ENCODE results near the gene SP3. TPM values are rescaled to one million over a fixed set of nuclear protein-coding genes. Genes with fewer than 3 reads are reported as not detected.

SP3 gene
- total and polyA plus RNA-seq, 9 of the 15 experiments (the other 6 are each of a cell fraction or from before 2014, with no cell fraction given): 12.0 to 106 (median 74.9) TPM

- no peaks in the 10 kb centered on the region for H3K9me1 ChIP-seq (ENCODE audit: control insufficient read depth, insufficient read depth, low read length)
- peak overlapping the region; percentile 79 to 96 for H3K9ac ChIP-seq (ENCODE audit: insufficient read depth in 1 of 2, low read depth in 2 of 2, low read length in 2 of 2)
- H3K79me2 ChIP-seq (ENCODE audit: control insufficient read depth, insufficient read depth, low read length): peaks cover 70% of the 10 kb centered on the region
- peak overlapping the region; percentile 97 for H3K4me3 ChIP-seq
- H3K27ac ChIP-seq (ENCODE audit: extremely low read depth, low read depth, low read length): peak overlapping the region; percentile 96
- no peaks in the 10 kb centered on the region for H3K27me3 ChIP-seq (ENCODE audit: control insufficient read depth in 2 of 2, insufficient read depth in 2 of 2, low read length in 2 of 2)
- peaks cover 5% of the 10 kb centered on the region; the same call in 1 of the 2 replicates for H3K9me3 ChIP-seq (replicated peaks; ENCODE audit: control insufficient read depth, insufficient read depth, low read depth, low read length)
- peak in 1 of 4 experiments; percentile 78 for DNase-seq (ENCODE audit: extremely low read depth in 1 of 4, low spot score in 3 of 4)
- POLR2A ChIA-PET: no interaction called here
- in situ Hi-C loops (cut with MboI): no loop called here
- peak; percentile 6 for ATAC-seq
- intact Hi-C loops (cut with micrococcal nuclease): loop anchor here (5.0 to 10.0 kb wide), 3 partner anchors 74 to 371 kb away; partner anchors contain the start of genes OLA1 and SP9
- BruUV-seq (replicated peaks): no TSS peak
- H3K36me3 ChIP-seq (ENCODE audit: control insufficient read depth, insufficient read depth, low read length): peaks cover 21% of the 10 kb centered on the region
- H3K4me2 ChIP-seq (ENCODE audit: insufficient read depth, low read length): peak overlapping the region; percentile 76
- peak overlapping the region; percentile 74 for H2AFZ ChIP-seq (ENCODE audit: low read depth, low read length)
- CTCF ChIA-PET (ENCODE audit: low intra/inter-chr PET ratio): no interaction called here
- no peaks in the 10 kb centered on the region; the same call in 1 of the 2 replicates for H4K20me1 ChIP-seq (replicated peaks; ENCODE audit: control insufficient read depth, insufficient read depth, low read length)
- WGBS (ENCODE audit: insufficient coverage, low coverage, missing lambda C conversion rate): under 1% methylated on average over 35 of the region's 44 CpGs
- peaks cover 10 to 16% of the 10 kb centered on the region in 2 experiments for H3K4me1 ChIP-seq (replicated peaks in 1 of 2; ENCODE audit: control insufficient read depth in 2 of 2, insufficient read depth in 2 of 2, low read length in 2 of 2)
- FAIRE-seq: peak; percentile 69
- 0 out of 2 replicates have a peak, but pooled peaks have one; percentile 10 for TF ChIP-seq DPF2 (IDR thresholded peaks at IDR 0.05)
- TF ChIP-seq ZFP1 (CRISPR knock-in tag; IDR thresholded peaks at IDR 0.05): 0 out of 2 replicates have a peak, but pooled peaks have one; percentile 34
- TF ChIP-seq GATAD2B (IDR thresholded peaks at IDR 0.05; ENCODE audit: borderline replicate concordance): no peak; the same call in 1 of the 2 replicates
- no peak for TF ChIP-seq ZKSCAN1 (IDR thresholded peaks at IDR 0.05; ENCODE audit: low read depth, low read length)
- peak; percentile 36; the same call in 1 of the 2 replicates for TF ChIP-seq DMBX1 (CRISPR knock-in tag; IDR thresholded peaks at IDR 0.05; ENCODE audit: borderline replicate concordance)
- TF ChIP-seq ZFX (CRISPR knock-in tag; IDR thresholded peaks at IDR 0.05): peak; percentile 40; the same call in 1 of the 2 replicates
- 0 out of 2 replicates have a peak, but pooled peaks have one; percentile 3 for TF ChIP-seq SMC3 (conservative IDR thresholded peaks at IDR 0.05; ENCODE audit: insufficient read depth, low read depth, low read length)
- peak in 1 of 2 experiments; percentile 26; a peak in 1 of 4 replicates for TF ChIP-seq KDM1A (IDR thresholded peaks at IDR 0.05)
- peak; percentile 65 for TF ChIP-seq TEAD4 (IDR thresholded peaks at IDR 0.05; ENCODE audit: low read length)
- TF ChIP-seq TEAD4 (CRISPR knock-in tag; IDR thresholded peaks at IDR 0.05; ENCODE audit: borderline replicate concordance): no peak
- 0 out of 2 replicates have a peak, but pooled peaks have one; percentile 50 for TF ChIP-seq CEBPB (tag; IDR thresholded peaks at IDR 0.05)
- TF ChIP-seq MIER1 (IDR thresholded peaks at IDR 0.05; ENCODE audit: low read depth): peak; percentile 1; the same call in 1 of the 2 replicates
- TF ChIP-seq, protein P1, sequence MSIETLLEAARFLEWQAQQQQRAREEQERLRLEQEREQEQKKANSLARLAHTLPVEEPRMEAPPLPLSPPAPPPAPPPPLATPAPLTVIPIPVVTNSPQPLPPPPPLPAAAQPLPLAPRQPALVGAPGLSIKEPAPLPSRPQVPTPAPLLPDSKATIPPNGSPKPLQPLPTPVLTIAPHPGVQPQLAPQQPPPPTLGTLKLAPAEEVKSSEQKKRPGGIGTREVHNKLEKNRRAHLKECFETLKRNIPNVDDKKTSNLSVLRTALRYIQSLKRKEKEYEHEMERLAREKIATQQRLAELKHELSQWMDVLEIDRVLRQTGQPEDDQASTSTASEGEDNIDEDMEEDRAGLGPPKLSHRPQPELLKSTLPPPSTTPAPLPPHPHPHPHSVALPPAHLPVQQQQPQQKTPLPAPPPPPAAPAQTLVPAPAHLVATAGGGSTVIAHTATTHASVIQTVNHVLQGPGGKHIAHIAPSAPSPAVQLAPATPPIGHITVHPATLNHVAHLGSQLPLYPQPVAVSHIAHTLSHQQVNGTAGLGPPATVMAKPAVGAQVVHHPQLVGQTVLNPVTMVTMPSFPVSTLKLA (conservative IDR thresholded peaks at IDR 0.05): peak in 1 of 2 experiments; percentile 4; a peak in 1 of 4 replicates
- TF ChIP-seq MYC (IDR thresholded peaks at IDR 0.05; ENCODE audit: low read depth, low read length): peak; percentile 4; the same call in 1 of the 2 replicates
- no peak for TF ChIP-seq MYC (CRISPR knock-in tag; IDR thresholded peaks at IDR 0.05; ENCODE audit: borderline replicate concordance, low read depth)
- peak; percentile 58 to 94 (median 87) for TF ChIP-seq YY1 (IDR thresholded peaks at IDR 0.05; ENCODE audit: borderline replicate concordance in 1 of 3, control insufficient read depth in 1 of 3, extremely low read depth in 1 of 3, insufficient read depth in 3 of 3, insufficient read length in 1 of 3, insufficient replicate concordance in 2 of 3, low read depth in 1 of 3, low read length in 2 of 3)
- TF ChIP-seq NONO (IDR thresholded peaks at IDR 0.05; ENCODE audit: low read depth in 2 of 2, low read length in 1 of 2): peak in 1 of 2 experiments; percentile 19; a peak in 1 of 4 replicates
- peak in 1 of 2 experiments; percentile 43; a peak in 1 of 4 replicates for TF ChIP-seq RCOR1 (IDR thresholded peaks at IDR 0.05; ENCODE audit: borderline replicate concordance in 1 of 2, low read depth in 2 of 2, low read length in 2 of 2)
- 0 out of 2 replicates have a peak, but pooled peaks have one; percentile 44 for TF ChIP-seq RFX5 (IDR thresholded peaks at IDR 0.05; ENCODE audit: low read depth, low read length)
- peak; percentile 36 for TF ChIP-seq CCNT2 (IDR thresholded peaks at IDR 0.05; ENCODE audit: borderline replicate concordance, extremely low read depth, insufficient read length, low read depth, low read length)
- TF ChIP-seq ZNF586 (CRISPR knock-in tag; conservative IDR thresholded peaks at IDR 0.05): 0 out of 2 replicates have a peak, but pooled peaks have one; percentile 24
Observed at GRCh38 chr2:173963323-173963816, 1.8 kb downstream of the SP3 start.

Measured in K562 (cell line).